Measurements from ENCODE around the gene PLAU. TPM values are rescaled to one million over a fixed set of nuclear protein-coding genes. Genes with fewer than 3 reads are reported as not detected.

PLAU gene
- total and polyA plus RNA-seq, 10 of the 15 experiments (the other 5 are each of a cell fraction or from before 2014, with no cell fraction given) = 2.5 to 20.9 (median 11.5) TPM

GRCh38 chr10:73874267-73875138, 36.4 kb upstream of the PLAU start, which contains the start of gene CAMK2G (continued):
- TF ChIP-seq ZNF687 (IDR thresholded peaks at IDR 0.05) (peak; percentile 36; the same call in 1 of the 2 replicates), DPF2 (IDR thresholded peaks at IDR 0.05) (peak; percentile 61; the same call in 1 of the 2 replicates), IKZF1 (conservative IDR thresholded peaks at IDR 0.05) (peak; percentile 61), MTA2 (IDR thresholded peaks at IDR 0.05; ENCODE audit: low read depth) (no peak), CREB1 (IDR thresholded peaks at IDR 0.05; ENCODE audit: low read depth) (peak; percentile 32; the same call in 1 of the 2 replicates), ZNF207 (IDR thresholded peaks at IDR 0.05; ENCODE audit: borderline replicate concordance) (0 out of 2 replicates have a peak, but pooled peaks have one; percentile 41), ZNF622 (IDR thresholded peaks at IDR 0.05) (no peak), NR2F1 (conservative IDR thresholded peaks at IDR 0.05) (peak; percentile 41), GATAD2B (conservative IDR thresholded peaks at IDR 0.05; ENCODE audit: low read depth) (peak; percentile 44; the same call in 1 of the 2 replicates), POLR2AphosphoS5 (IDR thresholded peaks at IDR 0.05; ENCODE audit: low read length) (peak; percentile 60; the same call in 1 of the 2 replicates), SIN3A (IDR thresholded peaks at IDR 0.05; ENCODE audit: low read depth, low read length) (0 out of 2 replicates have a peak, but pooled peaks have one; percentile 24), BRCA1 (IDR thresholded peaks at IDR 0.05; ENCODE audit: low read depth, low read length) (0 out of 2 replicates have a peak, but pooled peaks have one; percentile 52), BACH1 (IDR thresholded peaks at IDR 0.05; ENCODE audit: borderline replicate concordance) (peak; percentile 30), TCF3 (IDR thresholded peaks at IDR 0.05; ENCODE audit: borderline replicate concordance, insufficient read depth, low read depth, low read length) (0 out of 2 replicates have a peak, but pooled peaks have one; percentile 4), BHLHE40 (IDR thresholded peaks at IDR 0.05; ENCODE audit: borderline replicate concordance in 1 of 2, low read depth in 2 of 2, low read length in 1 of 2) (peak in 1 of 2 experiments; percentile 34; a peak in 2 of 4 replicates)
- TF ChIP-seq, protein P1, sequence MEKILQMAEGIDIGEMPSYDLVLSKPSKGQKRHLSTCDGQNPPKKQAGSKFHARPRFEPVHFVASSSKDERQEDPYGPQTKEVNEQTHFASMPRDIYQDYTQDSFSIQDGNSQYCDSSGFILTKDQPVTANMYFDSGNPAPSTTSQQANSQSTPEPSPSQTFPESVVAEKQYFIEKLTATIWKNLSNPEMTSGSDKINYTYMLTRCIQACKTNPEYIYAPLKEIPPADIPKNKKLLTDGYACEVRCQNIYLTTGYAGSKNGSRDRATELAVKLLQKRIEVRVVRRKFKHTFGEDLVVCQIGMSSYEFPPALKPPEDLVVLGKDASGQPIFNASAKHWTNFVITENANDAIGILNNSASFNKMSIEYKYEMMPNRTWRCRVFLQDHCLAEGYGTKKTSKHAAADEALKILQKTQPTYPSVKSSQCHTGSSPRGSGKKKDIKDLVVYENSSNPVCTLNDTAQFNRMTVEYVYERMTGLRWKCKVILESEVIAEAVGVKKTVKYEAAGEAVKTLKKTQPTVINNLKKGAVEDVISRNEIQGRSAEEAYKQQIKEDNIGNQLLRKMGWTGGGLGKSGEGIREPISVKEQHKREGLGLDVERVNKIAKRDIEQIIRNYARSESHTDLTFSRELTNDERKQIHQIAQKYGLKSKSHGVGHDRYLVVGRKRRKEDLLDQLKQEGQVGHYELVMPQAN (conservative IDR thresholded peaks at IDR 0.05) = no peak; the same call in 1 of the 2 replicates

Data from GM12878 (cell line).